H9 (cell line): Measurements from ENCODE around the gene OXSM. TPM values are rescaled to one million over a fixed set of nuclear protein-coding genes. Genes with fewer than 3 reads are reported as not detected.

Experiments used
- DNase-seq: peaks from one replicate; pipeline ENCODE4 v3.0.0-alpha.2; 2017
- H2AFZ ChIP-seq: one replicate; pipeline ENCODE4 v1.6.1; 2013; ENCODE audit warnings: mild to moderate bottlenecking, low read length, control low read depth, moderate library complexity
- H2AK5ac ChIP-seq: 2 replicates; pipeline ENCODE4 v1.6.1; 2013; ENCODE audit warnings: low read length, control low read depth, mixed read lengths; ENCODE audit not compliant: insufficient read length
- H2BK120ac ChIP-seq: one replicate; pipeline ENCODE4 v1.6.1; 2013; ENCODE audit warnings: low read depth, mild to moderate bottlenecking, low read length, control low read depth, inconsistent platforms; ENCODE audit not compliant: poor library complexity, severe bottlenecking
- H2BK12ac ChIP-seq: 2 replicates; pipeline ENCODE4 v1.6.1; 2013; ENCODE audit warnings: low read length, control low read depth, mixed read lengths, low read depth; ENCODE audit not compliant: insufficient read length
- H2BK15ac ChIP-seq: 2 replicates; pipeline ENCODE4 v1.6.1; 2013; ENCODE audit warnings: low read depth, low read length, control low read depth
- H2BK20ac ChIP-seq: one replicate; pipeline ENCODE4 v1.6.1; 2013; ENCODE audit warnings: low read depth, mild to moderate bottlenecking, low read length, control low read depth, inconsistent platforms; ENCODE audit not compliant: poor library complexity, severe bottlenecking
- H2BK5ac ChIP-seq: 2 replicates; pipeline ENCODE4 v1.6.1; 2013; ENCODE audit warnings: low read length, control low read depth, mixed read lengths; ENCODE audit not compliant: insufficient read length
- H3K14ac ChIP-seq: 2 replicates; pipeline ENCODE4 v1.6.1; 2013; ENCODE audit warnings: low read length, control low read depth; ENCODE audit not compliant: insufficient read depth
- H3K18ac ChIP-seq: 2 replicates; pipeline ENCODE4 v1.6.1; 2013; ENCODE audit warnings: low read depth, mild to moderate bottlenecking, mixed read lengths, low read length, control low read depth; ENCODE audit not compliant: insufficient read length
- H3K23ac ChIP-seq: 2 replicates; pipeline ENCODE4 v1.6.1; 2013; ENCODE audit warnings: low read length, control low read depth, mixed read lengths, low read depth; ENCODE audit not compliant: insufficient read length
- H3K23me2 ChIP-seq: 2 replicates; pipeline ENCODE4 v1.6.1; 2013; ENCODE audit warnings: low read depth, mild to moderate bottlenecking, mixed read lengths, low read length, control low read depth; ENCODE audit not compliant: insufficient read length, poor library complexity, severe bottlenecking
- H3K27ac ChIP-seq: 2 replicates; pipeline ENCODE4 v1.5.1; 2013; ENCODE audit warnings: low read length, control low read depth, mixed read lengths, low read depth; ENCODE audit not compliant: insufficient read length
- H3K27me3 ChIP-seq: 2 replicates; pipeline ENCODE4 v1.6.1; 2013; ENCODE audit warnings: low read length, control low read depth, inconsistent platforms; ENCODE audit not compliant: insufficient read depth
- H3K4ac ChIP-seq: 2 replicates; pipeline ENCODE4 v1.6.1; 2013; ENCODE audit warnings: low read depth, mild to moderate bottlenecking, control low read depth, inconsistent platforms, low read length, moderate library complexity
- H3K4me1 ChIP-seq: 2 replicates; pipeline ENCODE4 v1.6.1; 2013; ENCODE audit warnings: low read length, control low read depth, inconsistent platforms; ENCODE audit not compliant: insufficient read depth
- H3K4me2 ChIP-seq: 2 replicates; pipeline ENCODE4 v1.6.1; 2013; ENCODE audit warnings: low read length, control low read depth, mixed read lengths; ENCODE audit not compliant: insufficient read length, insufficient read depth
- H3K56ac ChIP-seq: 2 replicates; pipeline ENCODE4 v1.6.1; 2013; ENCODE audit warnings: low read depth, mild to moderate bottlenecking, mixed read lengths, low read length, control low read depth; ENCODE audit not compliant: insufficient read length
- H3K79me1 ChIP-seq: 2 replicates; pipeline ENCODE4 v1.6.1; 2013; ENCODE audit warnings: low read depth, mild to moderate bottlenecking, moderate library complexity, low read length, control low read depth, inconsistent platforms; ENCODE audit not compliant: insufficient read depth, poor library complexity, severe bottlenecking
- H3K79me2 ChIP-seq: 2 replicates; pipeline ENCODE4 v1.6.1; 2013; ENCODE audit warnings: low read length, control low read depth, inconsistent platforms; ENCODE audit not compliant: insufficient read depth
- H3K9ac ChIP-seq: 2 replicates; pipeline ENCODE4 v1.6.1; 2013; ENCODE audit warnings: low read length, control low read depth, mixed read lengths; ENCODE audit not compliant: insufficient read length; ENCODE audit errors: extremely low read depth
- H3K9me3 ChIP-seq: one replicate; pipeline ENCODE4 v1.6.1; 2013; ENCODE audit warnings: low read depth, low read length, inconsistent platforms; ENCODE audit not compliant: control insufficient read depth
- H3T11ph ChIP-seq: one replicate; pipeline ENCODE4 v1.6.1; 2013; ENCODE audit warnings: mild to moderate bottlenecking, low read length, control low read depth, inconsistent platforms
- H4K20me1 ChIP-seq: one replicate; pipeline ENCODE4 v1.6.1; 2013; ENCODE audit not compliant: control insufficient read depth, insufficient read length, insufficient read depth
- H4K5ac ChIP-seq: 2 replicates; pipeline ENCODE4 v1.6.1; 2013; ENCODE audit warnings: low read depth, mild to moderate bottlenecking, mixed read lengths, low read length, control low read depth; ENCODE audit not compliant: insufficient read length
- H4K8ac ChIP-seq: replicated peaks from 2 replicates; pipeline ENCODE4 v1.6.1; 2013; ENCODE audit warnings: low read length, control low read depth, mixed read lengths, low read depth; ENCODE audit not compliant: insufficient read length
- H4K91ac ChIP-seq: 2 replicates; pipeline ENCODE4 v1.6.1; 2013; ENCODE audit warnings: low read depth, mild to moderate bottlenecking, moderate library complexity, mixed read lengths, low read length, control low read depth; ENCODE audit not compliant: insufficient read length
- H3K27ac Mint-ChIP-seq, 3 experiments: 2 replicates in 2 of 3; 3 replicates in 1 of 3; pipeline ENCODE4 v1.8.0; 2020 to 2021; ENCODE audit warnings: mixed read lengths in 3 of 3, mild to moderate bottlenecking in 1 of 3, moderate library complexity in 1 of 3
- H3K27me3 Mint-ChIP-seq: 2 replicates; pipeline ENCODE4 v1.8.0; 2021; ENCODE audit warnings: low read depth, mild to moderate bottlenecking, moderate library complexity, mixed read lengths
- H3K36me3 Mint-ChIP-seq, 3 experiments: 2 replicates in 2 of 3; 3 replicates in 1 of 3; pipeline ENCODE4 v1.8.0; 2020 to 2021; ENCODE audit warnings: low read depth in 3 of 3, mixed read lengths in 3 of 3; ENCODE audit not compliant: insufficient read depth in 1 of 3
- H3K4me1 Mint-ChIP-seq, 2 experiments: 2 replicates each; pipeline ENCODE4 v1.8.0; 2020; ENCODE audit warnings: mixed read lengths in 2 of 2
- H3K4me3 Mint-ChIP-seq, 2 experiments: 2 replicates in 1 of 2; 3 replicates in 1 of 2; pipeline ENCODE4 v1.8.0; 2020 to 2021; ENCODE audit warnings: mild to moderate bottlenecking in 2 of 2, mixed read lengths in 2 of 2, moderate library complexity in 1 of 2
- H3K9me3 Mint-ChIP-seq, 2 experiments: 2 replicates in 1 of 2; 3 replicates in 1 of 2; pipeline ENCODE4 v1.8.0; 2020; ENCODE audit warnings: mild to moderate bottlenecking in 2 of 2, mixed read lengths in 2 of 2, moderate library complexity in 1 of 2
- WGBS: extraction: QIAGEN DNeasy Blood & Tissue Kit; methylation state at CpG from one replicate; pipeline ENCODE4 v1.1.7; 2013; ENCODE audit warnings: missing lambda C conversion rate, low lambda C conversion rate, mixed read lengths; ENCODE audit not compliant: insufficient read length; ENCODE audit errors: extremely low coverage; 5-methylcytosine and 5-hydroxymethylcytosine counted together
- total RNA-seq: library from RNA; stranded (reverse); gene quantifications from 2 replicates; pipeline ENCODE4 v1.2.1, GENCODE V29; 2021
- TF ChIP-seq, protein P1 (sequence below): fragments of 200-600 bp; sonication (generic); conservative IDR thresholded peaks from 3 replicates; pipeline ENCODE4 v1.8.0; 2021; ENCODE audit warnings: antibody characterized with exemption, mild to moderate bottlenecking

Gene OXSM
- total RNA-seq, 1 experiment from 2014 or later: 2.5 TPM

DNA sequence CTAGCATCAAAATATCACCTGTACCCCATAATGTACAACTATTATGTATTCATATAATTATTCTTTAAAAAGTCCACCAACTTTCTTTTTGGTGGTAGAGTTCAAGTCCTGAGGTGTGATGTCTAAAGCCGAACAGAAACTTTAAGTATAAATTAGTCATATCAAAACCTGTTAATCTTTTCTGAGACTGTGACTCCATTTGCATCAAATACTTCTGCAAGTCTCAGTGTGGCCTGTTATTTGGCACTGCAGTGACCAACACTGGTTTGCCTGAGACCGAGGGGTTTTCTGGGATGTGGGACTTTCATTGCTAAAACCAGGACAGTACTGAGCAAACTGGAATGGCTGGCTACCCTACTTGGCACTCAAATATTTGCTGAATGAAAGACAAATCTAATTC is 14.0 kb upstream of the OXSM start:
- Mint-ChIP-seq H3K4me1 (peaks cover 0 to 5% of the 10 kb centered on the region in 2 experiments; a peak in 1 of 4 replicates), H3K9me3 (peaks cover 13 to 19% of the 10 kb centered on the region in 2 experiments; a peak in 4 of 5 replicates), H3K4me3 (no peak overlapping the region), H3K36me3 (peaks cover 57 to 72% (median 66%) of the 10 kb centered on the region in 3 experiments), H3K27ac (no peak overlapping the region), H3K27me3 (no peaks in the 10 kb centered on the region)
- Histone ChIP-seq H3T11ph (no peak overlapping the region), H3K79me1 (no peaks in the 10 kb centered on the region), H2BK12ac (no peak overlapping the region), H3K4ac (no peak overlapping the region), H3K4me1 (no peaks in the 10 kb centered on the region), H4K8ac (no peak overlapping the region), H2BK5ac (no peak overlapping the region), H3K23me2 (no peaks in the 10 kb centered on the region), H3K27me3 (no peaks in the 10 kb centered on the region), H4K5ac (no peak overlapping the region), H2AK5ac (no peak overlapping the region), H3K79me2 (no peaks in the 10 kb centered on the region), H4K91ac (no peak overlapping the region), H3K9me3 (no peaks in the 10 kb centered on the region), H3K23ac (no peak overlapping the region), H3K18ac (no peak overlapping the region), H3K14ac (no peak overlapping the region), H2AFZ (no peak overlapping the region), H2BK15ac (no peak overlapping the region), H2BK120ac (no peak overlapping the region), H2BK20ac (no peak overlapping the region), H3K27ac (no peak overlapping the region), H4K20me1 (no peaks in the 10 kb centered on the region), H3K4me2 (no peak overlapping the region), H3K56ac (no peak overlapping the region), H3K9ac (no peak overlapping the region)
- WGBS: no CpG with 5 or more reads among the region's 2 CpGs
- no peak for DNase-seq
- TF ChIP-seq, protein P1, sequence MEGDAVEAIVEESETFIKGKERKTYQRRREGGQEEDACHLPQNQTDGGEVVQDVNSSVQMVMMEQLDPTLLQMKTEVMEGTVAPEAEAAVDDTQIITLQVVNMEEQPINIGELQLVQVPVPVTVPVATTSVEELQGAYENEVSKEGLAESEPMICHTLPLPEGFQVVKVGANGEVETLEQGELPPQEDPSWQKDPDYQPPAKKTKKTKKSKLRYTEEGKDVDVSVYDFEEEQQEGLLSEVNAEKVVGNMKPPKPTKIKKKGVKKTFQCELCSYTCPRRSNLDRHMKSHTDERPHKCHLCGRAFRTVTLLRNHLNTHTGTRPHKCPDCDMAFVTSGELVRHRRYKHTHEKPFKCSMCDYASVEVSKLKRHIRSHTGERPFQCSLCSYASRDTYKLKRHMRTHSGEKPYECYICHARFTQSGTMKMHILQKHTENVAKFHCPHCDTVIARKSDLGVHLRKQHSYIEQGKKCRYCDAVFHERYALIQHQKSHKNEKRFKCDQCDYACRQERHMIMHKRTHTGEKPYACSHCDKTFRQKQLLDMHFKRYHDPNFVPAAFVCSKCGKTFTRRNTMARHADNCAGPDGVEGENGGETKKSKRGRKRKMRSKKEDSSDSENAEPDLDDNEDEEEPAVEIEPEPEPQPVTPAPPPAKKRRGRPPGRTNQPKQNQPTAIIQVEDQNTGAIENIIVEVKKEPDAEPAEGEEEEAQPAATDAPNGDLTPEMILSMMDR: no peak
